Hepatocyte (in vitro differentiated cells): Measurements from ENCODE around the gene GRID1. TPM values are rescaled to one million over a fixed set of nuclear protein-coding genes. Genes with fewer than 3 reads are reported as not detected.

Experiments
- DNase-seq: peaks from one replicate; pipeline ENCODE4 v3.0.0-alpha.2; 2016; ENCODE audit warnings: low spot score
- H2AFZ ChIP-seq: fragments of 200-600 bp; sonication (generic); 2 replicates; pipeline ENCODE4 v1.6.0; 2016; ENCODE audit warnings: antibody characterized with exemption, mild to moderate bottlenecking
- H3K27ac ChIP-seq: fragments of 200-600 bp; sonication (generic); 2 replicates; pipeline ENCODE4 v1.5.1; 2016; ENCODE audit warnings: mild to moderate bottlenecking
- H3K27me3 ChIP-seq: fragments of 200-600 bp; sonication (generic); 2 replicates; pipeline ENCODE4 v1.6.1; 2016
- H3K36me3 ChIP-seq: fragments of 200-600 bp; sonication (generic); replicated peaks from 2 replicates; pipeline ENCODE4 v1.5.1; 2016; ENCODE audit warnings: low read depth; ENCODE audit not compliant: insufficient read depth
- H3K4me1 ChIP-seq: fragments of 200-600 bp; sonication (generic); 2 replicates; pipeline ENCODE4 v1.5.1; 2016; ENCODE audit warnings: mild to moderate bottlenecking, moderate library complexity; ENCODE audit not compliant: insufficient read depth
- H3K4me2 ChIP-seq: fragments of 200-600 bp; sonication (generic); 2 replicates; pipeline ENCODE4 v1.6.0; 2016
- H3K4me3 ChIP-seq: fragments of 200-600 bp; sonication (generic); 2 replicates; pipeline ENCODE4 v1.5.1; 2016; ENCODE audit warnings: mild to moderate bottlenecking
- H3K79me2 ChIP-seq: fragments of 200-600 bp; sonication (generic); 2 replicates; pipeline ENCODE4 v1.6.0; 2017; ENCODE audit warnings: mild to moderate bottlenecking
- H3K9me2 ChIP-seq: fragments of 200-600 bp; sonication (generic); replicated peaks from 2 replicates; pipeline ENCODE4 v1.6.0; 2017; ENCODE audit warnings: mild to moderate bottlenecking; ENCODE audit not compliant: insufficient read depth
- H3K9me3 ChIP-seq: fragments of 200-600 bp; sonication (generic); 2 replicates; pipeline ENCODE4 v1.5.1; 2016; ENCODE audit warnings: low read depth, mild to moderate bottlenecking
- H4K20me1 ChIP-seq: fragments of 200-600 bp; sonication (generic); 2 replicates; pipeline ENCODE4 v1.6.0; 2016; ENCODE audit warnings: mild to moderate bottlenecking; ENCODE audit not compliant: insufficient read depth, poor library complexity, severe bottlenecking
- CTCF ChIP-seq: fragments of 200-600 bp; sonication (generic); IDR thresholded peaks from 2 replicates; pipeline ENCODE4 v1.5.1; 2016; ENCODE audit warnings: antibody characterized with exemption, mild to moderate bottlenecking; ENCODE audit not compliant: poor library complexity
- EZH2 ChIP-seq: fragments of 200-600 bp; sonication (generic); IDR thresholded peaks from 2 replicates; pipeline ENCODE4 v1.6.1; 2016; ENCODE audit warnings: antibody characterized with exemption, mild to moderate bottlenecking, borderline replicate concordance
- EZH2phosphoT487 ChIP-seq: fragments of 200-600 bp; sonication (generic); IDR thresholded peaks from one replicate; pipeline ENCODE4 v1.6.1; 2018; ENCODE audit warnings: antibody characterized with exemption, mild to moderate bottlenecking, low read depth, moderate library complexity; ENCODE audit not compliant: unreplicated experiment, severe bottlenecking
- WGBS: methylation state at CpG from one replicate; pipeline ENCODE4 v1.1.6; 2016; ENCODE audit warnings: low lambda C conversion rate; ENCODE audit errors: missing lambda C conversion rate; 5-methylcytosine and 5-hydroxymethylcytosine counted together
- polyA plus RNA-seq: library from polyadenylated mRNA; unstranded; fragments of >200 nt; fragmentation: Nextera tagmentation; extraction: Ambion mirVana; gene quantifications from 2 replicates; pipeline ENCODE4 v1.2.1, GENCODE V29; 2016
- total RNA-seq: library from RNA; depleted of rRNA; stranded (reverse); fragments of >200 nt; gene quantifications from 2 replicates; pipeline ENCODE4 v1.2.3, GENCODE V29; 2014

Gene GRID1
- total and polyA plus RNA-seq, 2 experiments from 2014 or later = 0.07 to 0.37 TPM

GRCh38 chr10:86215046-86215445, 151.5 kb downstream of the GRID1 start:
- Histone ChIP-seq H3K4me3 (no peak overlapping the region), H3K9me3 (no peaks in the 10 kb centered on the region), H2AFZ (no peak overlapping the region), H4K20me1 (no peaks in the 10 kb centered on the region), H3K4me2 (no peak overlapping the region), H3K4me1 (no peaks in the 10 kb centered on the region), H3K27ac (no peak overlapping the region), H3K36me3 (no peaks in the 10 kb centered on the region), H3K27me3 (no peaks in the 10 kb centered on the region), H3K79me2 (no peaks in the 10 kb centered on the region), H3K9me2 (no peaks in the 10 kb centered on the region)
- WGBS = 83% methylated on average over 4 of the region's 4 CpGs
- TF ChIP-seq EZH2 (no peak), EZH2phosphoT487 (no peak), CTCF (no peak)
- DNase-seq = no peak

GRCh38 chr10:86213148-86213547, 153.4 kb downstream of the GRID1 start:
- Histone ChIP-seq H3K4me1 (no peaks in the 10 kb centered on the region), H3K79me2 (no peaks in the 10 kb centered on the region), H3K27me3 (no peaks in the 10 kb centered on the region), H3K27ac (no peak overlapping the region), H3K9me2 (no peaks in the 10 kb centered on the region), H3K4me2 (no peak overlapping the region), H4K20me1 (no peaks in the 10 kb centered on the region), H3K36me3 (no peaks in the 10 kb centered on the region), H2AFZ (no peak overlapping the region), H3K4me3 (no peak overlapping the region), H3K9me3 (no peaks in the 10 kb centered on the region)
- TF ChIP-seq EZH2phosphoT487 (no peak), CTCF (no peak), EZH2 (no peak)
- WGBS = 91% methylated on average over 7 of the region's 7 CpGs
- DNase-seq = no peak

GRCh38 chr10:86212391-86212700, 154.2 kb downstream of the GRID1 start:
- H3K9me3 ChIP-seq = no peaks in the 10 kb centered on the region
- H3K9me2 ChIP-seq = no peaks in the 10 kb centered on the region
- no peak for DNase-seq
- TF ChIP-seq EZH2phosphoT487 = no peak
- no peak for TF ChIP-seq CTCF
- TF ChIP-seq EZH2 = no peak
- H3K27ac ChIP-seq = no peak overlapping the region
- H3K79me2 ChIP-seq = no peaks in the 10 kb centered on the region
- H4K20me1 ChIP-seq = no peaks in the 10 kb centered on the region
- H3K4me2 ChIP-seq = no peak overlapping the region
- H3K4me3 ChIP-seq = no peak overlapping the region
- H2AFZ ChIP-seq = no peak overlapping the region
- H3K4me1 ChIP-seq = no peaks in the 10 kb centered on the region
- H3K36me3 ChIP-seq = no peaks in the 10 kb centered on the region
- no peaks in the 10 kb centered on the region for H3K27me3 ChIP-seq
- 83% methylated on average over 6 of the region's 6 CpGs for WGBS
